Measurements from ENCODE around the gene EDAR.

EDAR gene

GRCh38 chr2:108937367-108938017 lies 51.5 kb downstream of the EDAR start:
- no peaks in the 10 kb centered on the region for H3K4me1 ChIP-seq (ENCODE audit: insufficient read depth, low read length, severe bottlenecking)
- no peaks in the 10 kb centered on the region for H3F3A ChIP-seq (ENCODE audit: insufficient read depth, low read length)

GRCh38 chr2:108936866-108937265 lies 52.2 kb downstream of the EDAR start:
- H3K9me3 ChIP-seq (ENCODE audit: low read length) = no peaks in the 10 kb centered on the region
- no peak overlapping the region for H3K4me3 ChIP-seq (ENCODE audit: low read depth, low read length, poor library complexity, severe bottlenecking)
- no peak overlapping the region for H3K9ac ChIP-seq (ENCODE audit: low read length)
- H3K4me1 ChIP-seq (ENCODE audit: insufficient read depth, low read length, severe bottlenecking) = no peaks in the 10 kb centered on the region
- H3F3A ChIP-seq (ENCODE audit: insufficient read depth, low read length) = no peaks in the 10 kb centered on the region
- no peak overlapping the region for H2AFZ ChIP-seq (ENCODE audit: low read length)
- no peak overlapping the region for H3K27ac ChIP-seq (ENCODE audit: low read depth, low read length, poor library complexity, severe bottlenecking)
- TF ChIP-seq, protein P1, sequence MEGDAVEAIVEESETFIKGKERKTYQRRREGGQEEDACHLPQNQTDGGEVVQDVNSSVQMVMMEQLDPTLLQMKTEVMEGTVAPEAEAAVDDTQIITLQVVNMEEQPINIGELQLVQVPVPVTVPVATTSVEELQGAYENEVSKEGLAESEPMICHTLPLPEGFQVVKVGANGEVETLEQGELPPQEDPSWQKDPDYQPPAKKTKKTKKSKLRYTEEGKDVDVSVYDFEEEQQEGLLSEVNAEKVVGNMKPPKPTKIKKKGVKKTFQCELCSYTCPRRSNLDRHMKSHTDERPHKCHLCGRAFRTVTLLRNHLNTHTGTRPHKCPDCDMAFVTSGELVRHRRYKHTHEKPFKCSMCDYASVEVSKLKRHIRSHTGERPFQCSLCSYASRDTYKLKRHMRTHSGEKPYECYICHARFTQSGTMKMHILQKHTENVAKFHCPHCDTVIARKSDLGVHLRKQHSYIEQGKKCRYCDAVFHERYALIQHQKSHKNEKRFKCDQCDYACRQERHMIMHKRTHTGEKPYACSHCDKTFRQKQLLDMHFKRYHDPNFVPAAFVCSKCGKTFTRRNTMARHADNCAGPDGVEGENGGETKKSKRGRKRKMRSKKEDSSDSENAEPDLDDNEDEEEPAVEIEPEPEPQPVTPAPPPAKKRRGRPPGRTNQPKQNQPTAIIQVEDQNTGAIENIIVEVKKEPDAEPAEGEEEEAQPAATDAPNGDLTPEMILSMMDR (IDR thresholded peaks at IDR 0.05; ENCODE audit: low read length) = no peak
- TF ChIP-seq EZH2 (IDR thresholded peaks at IDR 0.05; ENCODE audit: borderline replicate concordance, low read length) = no peak
- no peaks in the 10 kb centered on the region for H3K27me3 ChIP-seq (ENCODE audit: insufficient read depth, low read length)
- no peaks in the 10 kb centered on the region for H4K20me1 ChIP-seq (ENCODE audit: insufficient read depth, low read length)
- no peak overlapping the region for H3K4me2 ChIP-seq (ENCODE audit: low read length)
- H3K9me2 ChIP-seq (ENCODE audit: low read depth, low read length) = no peaks in the 10 kb centered on the region
- H3K36me3 ChIP-seq (ENCODE audit: insufficient read depth, low read length) = no peaks in the 10 kb centered on the region
- H3K79me2 ChIP-seq (ENCODE audit: insufficient read depth, low read length) = no peaks in the 10 kb centered on the region

More at GRCh38 chr2:108937367-108938017, 51.5 kb downstream of the EDAR start:
- H3K9me3 ChIP-seq (ENCODE audit: low read length) = no peaks in the 10 kb centered on the region
- H3K36me3 ChIP-seq (ENCODE audit: insufficient read depth, low read length) = no peaks in the 10 kb centered on the region
- TF ChIP-seq EZH2 (IDR thresholded peaks at IDR 0.05; ENCODE audit: borderline replicate concordance, low read length) = no peak
- TF ChIP-seq, protein P1 (IDR thresholded peaks at IDR 0.05; ENCODE audit: low read length) = no peak
- no peak overlapping the region for H2AFZ ChIP-seq (ENCODE audit: low read length)
- H3K27ac ChIP-seq (ENCODE audit: low read depth, low read length, poor library complexity, severe bottlenecking) = no peak overlapping the region
- H3K4me3 ChIP-seq (ENCODE audit: low read depth, low read length, poor library complexity, severe bottlenecking) = no peak overlapping the region
- H4K20me1 ChIP-seq (ENCODE audit: insufficient read depth, low read length) = no peaks in the 10 kb centered on the region
- no peaks in the 10 kb centered on the region for H3K79me2 ChIP-seq (ENCODE audit: insufficient read depth, low read length)
- no peaks in the 10 kb centered on the region for H3K27me3 ChIP-seq (ENCODE audit: insufficient read depth, low read length)
- no peak overlapping the region for H3K4me2 ChIP-seq (ENCODE audit: low read length)
- no peak overlapping the region for H3K9ac ChIP-seq (ENCODE audit: low read length)
- H3K9me2 ChIP-seq (ENCODE audit: low read depth, low read length) = no peaks in the 10 kb centered on the region

GRCh38 chr2:108936076-108936864 lies 52.8 kb downstream of the EDAR start:
- TF ChIP-seq, protein P1 (IDR thresholded peaks at IDR 0.05; ENCODE audit: low read length) = no peak
- no peak for TF ChIP-seq EZH2 (IDR thresholded peaks at IDR 0.05; ENCODE audit: borderline replicate concordance, low read length)
- Histone ChIP-seq H3K4me3 (ENCODE audit: low read depth, low read length, poor library complexity, severe bottlenecking) (no peak overlapping the region), H3K9ac (ENCODE audit: low read length) (no peak overlapping the region), H3K9me2 (ENCODE audit: low read depth, low read length) (no peaks in the 10 kb centered on the region), H2AFZ (ENCODE audit: low read length) (no peak overlapping the region), H3K27ac (ENCODE audit: low read depth, low read length, poor library complexity, severe bottlenecking) (no peak overlapping the region), H3K36me3 (ENCODE audit: insufficient read depth, low read length) (no peaks in the 10 kb centered on the region), H3F3A (ENCODE audit: insufficient read depth, low read length) (no peaks in the 10 kb centered on the region), H3K4me2 (ENCODE audit: low read length) (no peak overlapping the region), H3K79me2 (ENCODE audit: insufficient read depth, low read length) (no peaks in the 10 kb centered on the region), H3K27me3 (ENCODE audit: insufficient read depth, low read length) (no peaks in the 10 kb centered on the region), H3K4me1 (ENCODE audit: insufficient read depth, low read length, severe bottlenecking) (no peaks in the 10 kb centered on the region), H3K9me3 (ENCODE audit: low read length) (no peaks in the 10 kb centered on the region), H4K20me1 (ENCODE audit: insufficient read depth, low read length) (no peaks in the 10 kb centered on the region)
